Measurements from ENCODE around the gene LRRC8E. TPM values are rescaled to one million over a fixed set of nuclear protein-coding genes. Genes with fewer than 3 reads are reported as not detected.

LRRC8E gene
- total and polyA plus RNA-seq, 2 of the 8 experiments (the other 6 are each of a cell fraction or from before 2014, with no cell fraction given): 2.7 to 2.9 TPM

- Histone ChIP-seq H3K4me2 (ENCODE audit: insufficient read depth in 1 of 2, low read depth in 2 of 2, low read length in 2 of 2) (peak overlapping the region; percentile 74 to 76), H2BK5ac (ENCODE audit: low read depth, low read length) (peak overlapping the region; percentile 77), H3K27ac (ENCODE audit: low read depth, low read length) (peak overlapping the region; percentile 94), H2BK12ac (ENCODE audit: low read depth, low read length) (peak overlapping the region; percentile 80; the same call in 1 of the 2 replicates), H3K4me1 (replicated peaks in 1 of 4; ENCODE audit: control insufficient read depth in 3 of 4, insufficient read depth in 4 of 4, low read length in 3 of 4) (peaks cover 0 to 3% (median 0%) of the 10 kb centered on the region in 4 experiments; a peak in 1 of 7 replicates), H2BK20ac (ENCODE audit: low read length) (no peak overlapping the region), H2BK120ac (replicated peaks; ENCODE audit: low read depth, low read length) (no peak overlapping the region), H3K23me2 (ENCODE audit: low read depth, low read length) (peaks cover 3% of the 10 kb centered on the region; the same call in 1 of the 2 replicates), H2AK5ac (ENCODE audit: low read depth, low read length) (peak overlapping the region; percentile 66; the same call in 1 of the 2 replicates), H3K4me3 (ENCODE audit: extremely low read depth in 1 of 4, insufficient read depth in 2 of 4, low read depth in 3 of 4, low read length in 4 of 4) (peak overlapping the region; percentile 90 to 99 (median 97)), H3K79me1 (ENCODE audit: low read depth, low read length) (peaks cover 8% of the 10 kb centered on the region), H3K4ac (replicated peaks; ENCODE audit: insufficient read length, low read depth, low read length) (peak overlapping the region; percentile 39), H4K20me1 (replicated peaks in 1 of 2; ENCODE audit: control insufficient read depth in 1 of 2, insufficient read depth in 2 of 2, low read length in 2 of 2) (peaks cover 0 to 3% of the 10 kb centered on the region in 2 experiments), H3K9ac (replicated peaks in 1 of 4; ENCODE audit: extremely low read depth in 1 of 4, low read depth in 3 of 4, low read length in 3 of 4) (peak overlapping the region; percentile 88 to 97 (median 94)), H3K56ac (replicated peaks; ENCODE audit: insufficient read length, low read depth, low read length) (peak overlapping the region; percentile 62), H3K79me2 (ENCODE audit: control insufficient read depth in 1 of 2, insufficient read depth in 2 of 2, low read length in 2 of 2) (peaks cover 5 to 28% of the 10 kb centered on the region in 2 experiments; a peak in 3 of 4 replicates), H3K14ac (ENCODE audit: insufficient read length) (no peak overlapping the region), H3K36me3 (ENCODE audit: control insufficient read depth in 2 of 4, insufficient read depth in 4 of 4, low read length in 3 of 4) (peaks cover 2 to 29% (median 12%) of the 10 kb centered on the region in 4 experiments), H3K18ac (ENCODE audit: extremely low read depth, low read length) (peak overlapping the region; percentile 81), H4K8ac (ENCODE audit: extremely low read depth, insufficient read depth, low read length) (peak overlapping the region; percentile 99), H4K5ac (ENCODE audit: insufficient read length, low read depth, low read length) (peak overlapping the region; percentile 77), H2BK15ac (ENCODE audit: low read length) (no peak overlapping the region), H4K91ac (replicated peaks; ENCODE audit: insufficient read length, low read length) (peak overlapping the region; percentile 48), H3K23ac (ENCODE audit: insufficient read length) (no peak overlapping the region), H2AFZ (ENCODE audit: low read length) (no peak overlapping the region), H3K9me3 (ENCODE audit: insufficient read depth in 2 of 2, low read depth in 1 of 2, low read length in 1 of 2) (no peaks in the 10 kb centered on the region), H3K27me3 (replicated peaks in 1 of 4; ENCODE audit: control insufficient read depth in 3 of 4, extremely low read depth in 1 of 4, insufficient read depth in 3 of 4, low read length in 3 of 4) (no peaks in the 10 kb centered on the region)
- POLR2A ChIA-PET (ENCODE audit: partially characterized antibody): interaction anchor here (0.6 to 13.5 kb wide), 31 partner anchors 10 to 571 kb away, joined by 3 to 205 read pairs (median 5); partner anchors contain the start of genes CTXN1, ELAVL1, SNAPC2 and ZNF414
- FAIRE-seq (no peak), DNase-seq (ENCODE audit: low read depth in 1 of 2, low spot score in 2 of 2) (no peak)
- CTCF ChIA-PET (ENCODE audit: partially characterized antibody): interaction anchor here (0.9 to 3.8 kb wide), 19 partner anchors 8 to 376 kb away, joined by 3 to 36 read pairs (median 5); no protein-coding TSS in a partner anchor
- 8% methylated on average over 23 of the region's 33 CpGs; no CpG with 5 or more reads in 1 of the 2 experiments for WGBS, 2 experiments (ENCODE audit: extremely low coverage in 1 of 2, insufficient coverage in 1 of 2, insufficient read length in 1 of 2, insufficient replicate concordance in 2 of 2, low coverage in 1 of 2, low lambda C conversion rate in 2 of 2, missing lambda C conversion rate in 1 of 2)
- TF ChIP-seq KDM5A (IDR thresholded peaks at IDR 0.05; ENCODE audit: low read length): no peak
- TF ChIP-seq CHD1 (IDR thresholded peaks at IDR 0.05; ENCODE audit: low read depth, low read length): no peak; the same call in 1 of the 2 replicates
- no peak for TF ChIP-seq CEBPB (IDR thresholded peaks at IDR 0.05; ENCODE audit: low read depth, low read length)
- no peak for TF ChIP-seq EZH2 (IDR thresholded peaks at IDR 0.05; ENCODE audit: low read depth, low read length, severe bottlenecking)
- TF ChIP-seq CBX8 (IDR thresholded peaks at IDR 0.05; ENCODE audit: borderline replicate concordance, low read depth, low read length): no peak
- no peak for TF ChIP-seq RXRA (IDR thresholded peaks at IDR 0.05; ENCODE audit: insufficient read depth, low read depth, low read length)
- TF ChIP-seq RAD21 (IDR thresholded peaks at IDR 0.05 in 1 of 2, conservative IDR thresholded peaks at IDR 0.05 in 1 of 2; ENCODE audit: low read depth in 2 of 2, low read length in 2 of 2): no peak
- no peak for TF ChIP-seq ATF3 (IDR thresholded peaks at IDR 0.05; ENCODE audit: insufficient read depth, low read depth, low read length)
- no peak for TF ChIP-seq BCL11A (IDR thresholded peaks at IDR 0.05; ENCODE audit: low read depth in 2 of 2, low read length in 2 of 2)
- no peak for TF ChIP-seq JUND (IDR thresholded peaks at IDR 0.05; ENCODE audit: low read length)
- TF ChIP-seq RFX5 (IDR thresholded peaks at IDR 0.05; ENCODE audit: borderline replicate concordance, low read depth, low read length): no peak
Observed at GRCh38 chr19:7942981-7943443, 54.7 kb downstream of the LRRC8E start.

All from H1 (cell line).